T-helper 2 cell treated with Interferon-gamma antibody and Interleukin-4, amounts not matched to agents 100 ng/mL and 5 ng/mL, for 36 hours (primary cell): ENCODE measurements around the gene CCDC81. TPM values are rescaled to one million over a fixed set of nuclear protein-coding genes. Genes with fewer than 3 reads are reported as not detected.

ENCODE experiments used
- intact Hi-C: fragments of 100-400 bp; cut with micrococcal nuclease; formaldehyde crosslinking; loops from one replicate; pipeline ENCODE4 v1.15.1; 2023
- total RNA-seq: library from RNA; stranded (reverse); gene quantifications from 2 replicates; pipeline ENCODE4 v1.2.3, GENCODE V29; 2022

The CCDC81 gene
- total RNA-seq, 1 donor from 2014 or later = 0.80 TPM

DNA sequence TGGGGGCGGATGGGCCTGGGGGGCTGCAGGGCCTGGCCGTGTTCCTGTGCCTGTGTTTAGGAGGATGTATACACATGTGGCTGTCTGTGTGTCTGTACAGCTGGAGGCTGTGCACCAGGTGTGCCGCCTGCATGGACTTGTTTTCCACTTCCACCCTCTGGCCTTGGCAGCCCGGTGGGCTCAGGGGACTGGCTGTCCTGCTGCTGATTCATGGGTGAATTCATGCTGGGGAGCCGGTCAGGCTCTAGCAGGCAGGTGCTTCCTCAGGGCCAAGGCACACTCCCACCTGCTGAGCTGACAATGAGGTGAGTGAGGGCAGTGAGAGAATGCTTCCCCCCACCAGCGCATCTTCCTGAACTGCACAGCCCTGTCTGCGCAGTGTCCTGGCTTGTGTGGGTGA, 88.4 kb downstream of the CCDC81 start:
- intact Hi-C loops = no loop called here

DNA sequence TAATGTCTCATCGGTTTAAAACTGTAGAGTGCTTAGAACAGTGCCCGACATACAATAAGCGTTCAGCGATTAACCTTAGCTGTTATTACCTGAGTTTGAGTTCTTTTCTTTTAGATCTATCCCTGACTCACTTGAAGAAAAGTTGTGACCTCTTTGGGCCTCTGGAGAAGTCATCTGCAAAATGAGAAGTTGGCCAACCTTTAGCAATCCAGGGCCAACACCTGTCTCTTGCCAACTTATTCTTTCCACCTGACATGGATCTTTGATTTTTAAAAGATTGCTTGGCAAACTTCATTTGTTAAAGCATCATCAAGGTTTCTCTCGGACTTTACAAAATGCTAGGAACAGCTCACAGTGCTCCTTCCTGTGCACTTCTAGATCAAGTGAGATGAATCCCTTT, 89.3 kb downstream of the CCDC81 start:
- intact Hi-C loops = no loop called here

DNA sequence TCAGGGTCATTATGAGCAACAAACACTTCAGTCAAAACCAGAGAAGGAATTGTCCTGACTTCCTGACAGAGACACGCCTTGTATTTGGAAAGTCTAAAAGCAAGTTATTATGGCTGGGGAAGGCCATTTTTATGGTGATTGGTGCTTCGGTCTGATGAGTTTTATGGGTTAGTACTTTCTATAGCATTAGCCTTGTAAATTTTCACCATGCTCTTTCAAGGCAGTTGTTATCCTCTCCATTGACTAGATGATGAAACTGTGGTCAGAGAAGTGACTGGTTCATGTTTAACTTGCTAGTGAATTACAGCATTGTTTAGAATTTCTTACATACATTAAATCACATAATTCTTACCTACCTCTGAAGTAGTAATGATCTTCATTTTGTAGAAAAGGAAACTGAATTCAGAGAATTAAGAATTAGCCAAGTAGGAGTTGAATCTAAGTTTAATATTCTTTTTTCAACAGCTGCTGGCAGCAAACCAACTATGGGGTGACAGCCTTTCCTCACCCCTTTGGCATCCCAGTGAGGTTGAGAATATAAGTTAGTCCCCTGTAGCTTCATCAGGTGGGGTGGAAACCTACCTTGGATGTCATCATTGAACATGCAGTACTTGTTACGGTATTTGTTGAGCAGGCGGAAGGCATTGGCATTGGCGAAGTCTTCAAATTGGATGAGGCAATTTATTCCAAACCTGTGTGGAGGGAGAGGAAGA, 90.0 kb downstream of the CCDC81 start:
- intact Hi-C loops = no loop called here

DNA sequence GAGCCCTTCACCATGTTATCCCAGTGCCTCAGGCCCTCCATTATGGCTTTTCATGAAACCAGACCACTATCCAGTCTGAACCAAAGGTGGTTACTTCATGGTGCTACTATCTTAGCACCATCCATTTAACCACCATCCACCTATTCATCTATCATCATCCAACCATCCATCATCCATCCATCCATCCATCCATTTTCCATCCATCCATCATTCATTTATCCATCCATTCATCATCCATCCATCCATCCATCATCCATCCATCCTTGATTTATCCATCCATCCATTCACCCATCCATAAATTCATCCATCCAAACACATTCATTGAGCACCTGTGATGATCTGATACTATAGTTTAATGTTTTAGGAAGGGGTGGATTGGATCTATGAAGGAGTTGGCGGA, 93.5 kb downstream of the CCDC81 start:
- intact Hi-C loops = no loop called here

DNA sequence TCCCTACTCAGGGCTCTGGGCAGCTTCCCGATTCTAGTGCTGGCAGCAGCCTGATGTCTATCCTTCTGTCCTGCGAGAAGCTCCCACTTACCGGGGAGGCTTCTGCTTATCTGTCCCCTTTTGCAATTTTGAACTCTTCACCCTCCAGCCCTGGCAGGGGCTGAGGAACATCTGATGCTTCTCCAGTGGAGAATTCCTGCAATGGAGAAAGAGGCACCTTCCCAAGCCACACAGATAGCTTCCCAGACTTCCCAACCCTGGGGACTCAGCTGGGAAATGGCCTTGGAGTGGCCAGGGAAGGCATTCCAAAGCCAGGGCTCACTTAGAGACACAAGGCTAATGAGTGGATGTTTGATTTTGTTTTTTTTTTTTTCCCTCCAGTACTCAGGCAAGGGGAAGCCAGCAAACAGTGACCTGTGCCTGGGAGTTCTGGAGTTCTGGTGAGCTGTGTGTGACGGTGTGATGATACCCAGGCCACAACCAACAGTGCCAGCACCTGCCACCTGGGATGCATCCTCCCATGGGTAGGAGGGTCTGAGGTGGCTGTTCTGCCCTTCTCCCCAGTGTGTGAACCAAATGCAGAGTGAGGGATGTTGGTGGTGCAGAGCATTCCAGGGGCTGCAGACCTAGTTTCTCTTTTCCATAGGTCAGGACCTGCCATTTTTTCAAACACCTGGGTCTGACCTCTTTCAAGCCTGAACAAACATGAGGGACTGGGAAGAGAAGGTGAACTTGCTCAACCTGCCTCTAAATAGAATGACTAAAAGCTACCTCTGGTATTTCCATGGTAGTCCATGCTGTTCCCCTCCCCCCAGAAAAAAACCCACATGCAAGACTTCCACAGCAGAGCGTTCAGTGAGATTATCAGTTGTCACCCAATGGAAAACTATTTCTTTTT, 95.1 kb downstream of the CCDC81 start:
- intact Hi-C loops = no loop called here

Other genes starting within 250 kb of the CCDC81 start
- 59.1 and 62.7 TPM in 2 replicates for gene EED, start 130.1 kb upstream of the CCDC81 start, total RNA-seq
- gene HIKESHI, start 72.6 kb upstream of the CCDC81 start, total RNA-seq = 38.6 and 41.3 TPM in 2 replicates